CD4-positive, alpha-beta T cell treated with Interleukin-10 for 1 hour (primary cell): ENCODE results near the gene NLRP4.
"Not testable (repeated sequence)": the region's sequence is repeated elsewhere in the genome, so short reads cannot be mapped to it uniquely, and the experiment has no call there.

Source experiments
- DNase-seq: peaks from one replicate; pipeline ENCODE4 v3.0.0-alpha.2; 2020

Gene NLRP4

GRCh38 chr19:55882626-55883025 is 46.3 kb downstream of the NLRP4 start:
- no peak for DNase-seq

- no peak for DNase-seq
Measured at GRCh38 chr19:55898911-55899310, 62.6 kb downstream of the NLRP4 start.

- DNase-seq: no peak
Measured at GRCh38 chr19:55901369-55902079, 65.2 kb downstream of the NLRP4 start.

- DNase-seq: no peak
Measured at GRCh38 chr19:55902080-55902751, 65.9 kb downstream of the NLRP4 start.

- DNase-seq: no peak
Measured at GRCh38 chr19:55907286-55907685, 70.9 kb downstream of the NLRP4 start.

GRCh38 chr19:55907746-55908145 is 71.4 kb downstream of the NLRP4 start:
- DNase-seq: no peak

GRCh38 chr19:55909801-55910200 is 73.5 kb downstream of the NLRP4 start:
- no peak for DNase-seq

GRCh38 chr19:55912916-55913315 is 76.6 kb downstream of the NLRP4 start:
- DNase-seq: no peak

- no peak for DNase-seq
Measured at GRCh38 chr19:55913643-55914268, 77.4 kb downstream of the NLRP4 start.

GRCh38 chr19:55923556-55923955 is 87.2 kb downstream of the NLRP4 start:
- DNase-seq: no peak

GRCh38 chr19:55927991-55928390 is 91.7 kb downstream of the NLRP4 start:
- DNase-seq: no peak

GRCh38 chr19:55929258-55929657 is 92.9 kb downstream of the NLRP4 start:
- DNase-seq: not testable (repeated sequence)

- no peak for DNase-seq
Measured at GRCh38 chr19:55930996-55931515, 94.7 kb downstream of the NLRP4 start.
